HepG2 (cell line): ENCODE measurements around the gene SCN9A. TPM values are rescaled to one million over a fixed set of nuclear protein-coding genes. Genes with fewer than 3 reads are reported as not detected.
A peak's percentile ranks its signal among the peaks of the same experiment; 100 is the strongest.

Source experiments
- BCL6 ChIP-seq: IDR thresholded peaks from 2 replicates; pipeline ENCODE4 v1.6.1; 2016; ENCODE audit warnings: missing genetic modification reagents, missing compliant biosample characterization
- DPF2 ChIP-seq: sonication (generic); formaldehyde crosslinking; IDR thresholded peaks from 2 replicates; pipeline ENCODE4 v1.4.0; 2020; ENCODE audit warnings: mild to moderate bottlenecking, low read depth, missing genetic modification reagents, borderline replicate concordance
- GMEB2 ChIP-seq: IDR thresholded peaks from 2 replicates; pipeline ENCODE4 v1.6.1; 2016; ENCODE audit warnings: missing biosample characterization, missing genetic modification reagents, low read depth
- HOXA9 ChIP-seq: sonication (generic); formaldehyde crosslinking; IDR thresholded peaks from 2 replicates; pipeline ENCODE4 v1.8.1; 2022; ENCODE audit warnings: missing genetic modification reagents, mild to moderate bottlenecking, moderate library complexity, borderline replicate concordance
- MED1 ChIP-seq: sonication (generic); formaldehyde crosslinking; IDR thresholded peaks from 2 replicates; pipeline ENCODE4 v1.4.0; 2020; ENCODE audit warnings: missing genetic modification reagents
- NBN ChIP-seq: fragments of 450-650 bp; conservative IDR thresholded peaks from 2 replicates; pipeline ENCODE4 v1.6.1; 2017
- NPAS2 ChIP-seq: sonication (generic); formaldehyde crosslinking; IDR thresholded peaks from 2 replicates; pipeline ENCODE4 v1.8.0; 2022; ENCODE audit warnings: mild to moderate bottlenecking, missing genetic modification reagents, borderline replicate concordance
- ONECUT2 ChIP-seq: sonication (generic); formaldehyde crosslinking; IDR thresholded peaks from 2 replicates; pipeline ENCODE4 v1.4.0; 2020; ENCODE audit warnings: missing genetic modification reagents
- PAWR ChIP-seq: sonication (generic); formaldehyde crosslinking; IDR thresholded peaks from 2 replicates; pipeline ENCODE4 v1.4.0; 2020; ENCODE audit warnings: missing genetic modification reagents, mild to moderate bottlenecking, borderline replicate concordance
- REPIN1 ChIP-seq: sonication (generic); formaldehyde crosslinking; IDR thresholded peaks from 2 replicates; pipeline ENCODE4 v1.8.0; 2022; ENCODE audit warnings: missing genetic modification reagents, low read depth, mild to moderate bottlenecking, borderline replicate concordance
- SAFB2 ChIP-seq: sonication (generic); formaldehyde crosslinking; IDR thresholded peaks from 2 replicates; pipeline ENCODE4 v1.5.1; 2020; ENCODE audit warnings: missing genetic modification reagents, low read depth, mild to moderate bottlenecking, borderline replicate concordance
- SRSF4 ChIP-seq: fragments of 200-400 bp; formaldehyde crosslinking; IDR thresholded peaks from one replicate; pipeline ENCODE4 v1.6.1; 2018; ENCODE audit warnings: mild to moderate bottlenecking, low read depth, low read length, moderate library complexity; ENCODE audit not compliant: poor library complexity, severe bottlenecking
- TERF1 ChIP-seq: sonication (generic); formaldehyde crosslinking; IDR thresholded peaks from 2 replicates; pipeline ENCODE4 v1.8.0; 2022; ENCODE audit warnings: mild to moderate bottlenecking, missing genetic modification reagents, moderate library complexity
- XBP1 ChIP-seq: sonication (generic); formaldehyde crosslinking; IDR thresholded peaks from 2 replicates; pipeline ENCODE4 v1.5.0; 2020; ENCODE audit warnings: missing genetic modification reagents
- XRCC5 ChIP-seq: fragments of 200-400 bp; formaldehyde crosslinking; optimal IDR thresholded peaks from 2 replicates; pipeline ENCODE3; 2017; ENCODE audit warnings: mild to moderate bottlenecking, low read length
- ZC3H4 ChIP-seq: sonication (generic); formaldehyde crosslinking; IDR thresholded peaks from 2 replicates; pipeline ENCODE4 v1.4.0; 2020; ENCODE audit warnings: missing genetic modification reagents, borderline replicate concordance
- ZFP41 ChIP-seq: sonication (generic); formaldehyde crosslinking; IDR thresholded peaks from 2 replicates; pipeline ENCODE4 v1.4.0; 2020; ENCODE audit warnings: mild to moderate bottlenecking, missing genetic modification reagents, borderline replicate concordance
- ZFY ChIP-seq: sonication (generic); formaldehyde crosslinking; IDR thresholded peaks from 2 replicates; pipeline ENCODE4 v1.4.0; 2020; ENCODE audit warnings: missing genetic modification reagents
- ZNF207 ChIP-seq: fragments of 450-650 bp; IDR thresholded peaks from 2 replicates; pipeline ENCODE4 v1.6.1; 2016; ENCODE audit warnings: antibody characterized with exemption, borderline replicate concordance
- ZNF263 ChIP-seq: sonication (generic); formaldehyde crosslinking; IDR thresholded peaks from 2 replicates; pipeline ENCODE4 v1.4.0; 2020; ENCODE audit warnings: missing genetic modification reagents
- ZNF282 ChIP-seq: fragments of 450-650 bp; IDR thresholded peaks from 2 replicates; pipeline ENCODE4 v1.6.1; 2018; ENCODE audit not compliant: partially characterized antibody
- ZNF34 ChIP-seq: sonication (generic); formaldehyde crosslinking; IDR thresholded peaks from 2 replicates; pipeline ENCODE4 v1.4.0; 2020; ENCODE audit warnings: mild to moderate bottlenecking, missing genetic modification reagents, borderline replicate concordance
- ZNF414 ChIP-seq: sonication (generic); formaldehyde crosslinking; IDR thresholded peaks from 2 replicates; pipeline ENCODE4 v1.5.0; 2020; ENCODE audit warnings: missing genetic modification reagents
- ZNF546 ChIP-seq: sonication (generic); formaldehyde crosslinking; conservative IDR thresholded peaks from 2 replicates; pipeline ENCODE4 v1.8.1; 2023; ENCODE audit warnings: mild to moderate bottlenecking, missing genetic modification reagents
- ZNF556 ChIP-seq: sonication (generic); formaldehyde crosslinking; IDR thresholded peaks from 2 replicates; pipeline ENCODE4 v1.4.0; 2020; ENCODE audit warnings: mild to moderate bottlenecking, missing genetic modification reagents, borderline replicate concordance
- ZNF572 ChIP-seq: sonication (generic); formaldehyde crosslinking; IDR thresholded peaks from 2 replicates; pipeline ENCODE4 v1.5.1; 2020; ENCODE audit warnings: mild to moderate bottlenecking, missing genetic modification reagents
- ZNF740 ChIP-seq: sonication (generic); formaldehyde crosslinking; IDR thresholded peaks from 2 replicates; pipeline ENCODE4 v1.4.0; 2020; ENCODE audit warnings: missing genetic modification reagents
- ZNF776 ChIP-seq: sonication (generic); formaldehyde crosslinking; IDR thresholded peaks from 2 replicates; pipeline ENCODE4 v1.4.0; 2020; ENCODE audit warnings: mild to moderate bottlenecking, missing genetic modification reagents
- polyA plus RNA-seq, 8 experiments: library from polyadenylated mRNA; depleted of rRNA in 3 of 8; stranded (reverse) in 7 of 8; unstranded in 1 of 8; fragments of >200 nt; fragmentation: Illumina TruSeq in 4 of 8; extraction: Trizol in 4 of 8; gene quantifications; 2 replicates each; pipeline versions ENCODE4 v1.2.1 to v1.2.3, GENCODE V29; 2011 to 2016; ENCODE audit warnings: low read depth in 4 of 8, missing spikeins in 1 of 8, mixed read lengths in 1 of 8; ENCODE audit not compliant: insufficient read depth in 1 of 8
- total RNA-seq, 5 experiments: library from RNA; depleted of rRNA; stranded (reverse); fragments of >200 nt; fragmentation: Illumina TruSeq; extraction: Trizol; gene quantifications; 2 replicates each; pipeline ENCODE4 v1.2.3, GENCODE V29; 2016; ENCODE audit warnings: low read depth in 1 of 5

Gene SCN9A
- total and polyA plus RNA-seq, 2 of the 13 experiments (the other 11 are each of a cell fraction or from before 2014, with no cell fraction given), result 15.3 to 24.3 TPM

- TF ChIP-seq ZNF776 (CRISPR knock-in tag) (no peak), MED1 (peak; percentile 98), ZNF414 (CRISPR knock-in tag) (peak; percentile 54; the same call in 1 of the 2 replicates), BCL6 (CRISPR knock-in tag) (peak; percentile 94), NPAS2 (no peak), XRCC5 (no peak), ZNF34 (CRISPR knock-in tag) (no peak), HOXA9 (CRISPR knock-in tag) (no peak), ONECUT2 (CRISPR knock-in tag) (no peak), ZFP41 (CRISPR knock-in tag) (no peak), NBN (no peak), XBP1 (CRISPR knock-in tag) (no peak), ZNF282 (no peak), ZFY (CRISPR knock-in tag) (no peak), REPIN1 (no peak), PAWR (no peak), SAFB2 (CRISPR knock-in tag) (no peak), DPF2 (peak; percentile 85), ZC3H4 (CRISPR knock-in tag) (0 out of 2 replicates have a peak, but pooled peaks have one; percentile 53), ZNF263 (CRISPR knock-in tag) (no peak), ZNF207 (no peak), GMEB2 (CRISPR knock-in tag) (no peak), TERF1 (CRISPR knock-in tag) (no peak), SRSF4 (no peak), ZNF572 (CRISPR knock-in tag) (no peak), ZNF546 (CRISPR knock-in tag) (no peak), ZNF740 (no peak), ZNF556 (CRISPR knock-in tag) (0 out of 2 replicates have a peak, but pooled peaks have one; percentile 55)
Measured at GRCh38 chr2:166230024-166230723, 145.6 kb downstream of the SCN9A start (continued).
